Measurements from ENCODE around the gene MTHFR. TPM values are rescaled to one million over a fixed set of nuclear protein-coding genes. Genes with fewer than 3 reads are reported as not detected.
"Not testable (repeated sequence)": the region's sequence is repeated elsewhere in the genome, so short reads cannot be mapped to it uniquely, and the experiment has no call there.

Gene MTHFR
- total RNA-seq, 1 experiment from 2014 or later = 6.0 TPM

DNA sequence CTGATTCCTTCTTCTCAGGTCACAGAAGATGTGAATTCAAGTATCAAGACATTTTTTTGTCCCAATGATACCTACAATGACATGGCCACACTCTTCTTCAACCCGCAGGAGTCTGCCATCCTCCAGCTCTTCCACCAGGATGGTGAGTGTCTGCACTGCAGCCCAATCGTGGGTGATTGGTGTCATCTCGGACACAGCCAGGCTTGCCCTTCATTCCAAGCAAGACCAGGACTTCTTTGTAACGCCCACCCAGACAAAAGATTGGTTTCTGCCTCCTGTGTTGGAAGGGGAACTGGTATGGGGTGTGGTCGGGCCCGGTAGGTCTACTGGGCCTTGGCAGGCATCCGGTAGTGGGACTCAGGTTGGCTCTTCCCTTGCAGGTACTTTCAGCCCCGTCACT is 27.7 kb upstream of the MTHFR start:
- no peak for DNase-seq (ENCODE audit: low spot score)

DNA sequence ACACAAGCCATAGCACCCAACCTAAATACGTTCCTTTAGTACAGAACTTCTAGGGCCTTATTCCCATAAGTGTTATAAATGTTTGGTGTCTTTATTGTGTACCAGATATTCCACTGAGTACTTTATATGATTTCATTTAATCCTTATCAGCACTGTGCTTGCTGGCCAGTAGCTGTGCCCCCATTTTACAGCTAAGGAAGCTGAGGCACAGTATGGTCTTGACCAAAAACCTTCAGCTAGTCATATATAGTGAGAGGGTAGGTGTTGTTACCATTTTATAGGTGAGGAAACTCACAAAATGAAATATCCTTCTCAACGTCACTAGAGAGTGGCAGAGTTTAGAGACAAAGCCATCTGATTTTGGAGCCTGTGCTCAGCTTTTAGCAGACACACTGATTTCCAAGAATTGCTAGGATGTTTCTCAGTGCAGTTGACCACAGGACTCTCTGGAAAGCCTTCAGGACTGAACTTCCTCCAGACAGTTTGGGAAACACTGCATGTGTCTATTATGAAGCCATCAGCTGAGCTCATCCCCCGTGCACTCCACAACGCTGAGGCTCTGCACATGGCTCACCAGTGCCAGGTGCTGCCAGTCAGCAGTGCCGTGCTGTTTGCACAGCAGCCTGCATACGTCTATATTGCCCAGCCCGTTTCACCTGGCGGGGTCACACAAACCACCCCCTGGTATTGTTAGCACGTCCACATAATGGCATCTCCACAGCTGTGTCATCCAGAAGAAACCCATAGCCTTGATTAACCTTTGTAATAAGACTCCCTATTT is 26.4 kb upstream of the MTHFR start:
- no peak for DNase-seq (ENCODE audit: low spot score)

- no peak for DNase-seq (ENCODE audit: low spot score)
These were observed 22.7 kb upstream of the MTHFR start for GRCh38 chr1:11828511-11828910.

GRCh38 chr1:11826946-11827345 is 21.2 kb upstream of the MTHFR start:
- no peak for DNase-seq (ENCODE audit: low spot score)

GRCh38 chr1:11825131-11825530 is 19.4 kb upstream of the MTHFR start:
- DNase-seq (ENCODE audit: low spot score) = no peak

DNA sequence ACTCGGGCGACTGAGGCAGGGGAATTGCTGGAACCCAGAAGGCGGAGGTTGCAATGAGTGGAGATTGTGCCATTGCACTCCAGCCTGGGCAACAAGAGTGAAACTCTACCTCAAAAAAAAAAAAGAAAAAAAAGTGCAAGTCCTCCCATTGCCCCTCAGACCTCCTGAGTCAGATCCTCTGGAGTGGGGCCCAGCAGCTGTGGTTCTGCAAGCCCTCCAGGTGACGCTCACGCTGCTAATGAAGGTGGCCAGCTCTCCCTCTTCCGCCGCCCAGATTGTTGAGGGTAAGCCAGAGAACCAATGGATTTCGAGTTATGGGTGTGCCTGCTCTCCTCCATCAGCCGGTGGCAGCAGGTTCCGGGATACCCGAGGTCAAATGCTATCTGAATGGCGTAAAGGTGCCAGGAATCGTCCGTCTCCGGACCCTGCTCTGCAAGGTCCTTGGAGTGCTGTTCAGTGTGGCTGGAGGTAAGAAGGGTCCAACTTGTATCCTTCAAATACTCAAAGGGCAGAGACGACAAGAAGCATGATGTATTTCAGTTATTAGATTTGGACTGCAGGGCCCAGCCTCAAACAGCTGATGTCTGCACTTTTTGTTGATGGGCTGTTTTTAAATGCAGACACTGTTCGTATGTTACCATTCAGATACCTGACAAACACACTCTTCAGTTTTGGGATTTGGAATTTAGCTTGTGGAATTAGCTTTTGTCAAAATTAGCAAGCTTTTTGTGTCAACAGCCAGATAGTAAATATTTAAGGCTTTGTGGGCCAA is 17.8 kb upstream of the MTHFR start:
- peak; percentile 42 for DNase-seq (ENCODE audit: low spot score)

- DNase-seq (ENCODE audit: low spot score) = no peak
These were observed 16.3 kb upstream of the MTHFR start for GRCh38 chr1:11822091-11822490.

DNA sequence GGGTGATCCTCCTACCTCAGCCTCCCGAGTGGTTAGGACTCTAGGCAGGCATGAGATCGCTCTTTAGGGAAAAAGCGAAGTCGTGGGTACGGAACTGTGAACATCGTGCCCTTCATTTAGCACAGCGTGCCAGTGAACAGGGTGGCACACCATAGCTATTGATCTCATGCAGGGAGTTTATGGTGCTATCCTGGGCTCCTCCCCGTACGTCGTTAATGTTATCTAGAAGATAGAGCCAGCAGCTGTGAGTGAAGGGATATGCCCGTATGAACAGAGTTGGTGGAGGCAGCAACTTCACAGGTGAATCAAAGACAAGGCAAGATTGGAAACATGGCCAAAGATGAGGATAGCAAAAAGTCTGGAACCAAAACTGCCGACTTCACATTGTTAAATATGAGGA is 11.4 kb upstream of the MTHFR start:
- DNase-seq (ENCODE audit: low spot score) = no peak

- DNase-seq (ENCODE audit: low spot score) = no peak
These were observed 7.3 kb upstream of the MTHFR start for GRCh38 chr1:11813021-11813420.

DNA sequence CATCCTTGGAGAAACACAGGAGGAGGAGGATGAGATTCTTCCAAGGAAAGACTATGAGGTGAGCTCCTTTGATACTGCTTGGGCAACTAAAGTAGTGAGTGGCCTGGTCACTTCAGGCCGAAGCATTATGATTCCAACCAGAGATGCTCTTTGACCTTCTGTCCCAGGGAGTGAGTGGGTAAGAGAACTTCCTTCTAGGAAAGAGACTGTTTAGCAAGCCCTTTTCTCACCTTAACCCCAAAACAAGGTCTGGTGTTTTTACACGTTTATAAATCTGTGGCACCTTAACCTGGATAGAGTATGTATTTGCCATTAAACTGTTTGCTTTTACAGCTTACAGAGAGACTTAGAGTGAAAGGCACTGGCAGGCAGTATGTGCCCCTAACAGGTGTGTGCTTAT is 1.4 kb upstream of the MTHFR start:
- DNase-seq (ENCODE audit: low spot score) = no peak

DNA sequence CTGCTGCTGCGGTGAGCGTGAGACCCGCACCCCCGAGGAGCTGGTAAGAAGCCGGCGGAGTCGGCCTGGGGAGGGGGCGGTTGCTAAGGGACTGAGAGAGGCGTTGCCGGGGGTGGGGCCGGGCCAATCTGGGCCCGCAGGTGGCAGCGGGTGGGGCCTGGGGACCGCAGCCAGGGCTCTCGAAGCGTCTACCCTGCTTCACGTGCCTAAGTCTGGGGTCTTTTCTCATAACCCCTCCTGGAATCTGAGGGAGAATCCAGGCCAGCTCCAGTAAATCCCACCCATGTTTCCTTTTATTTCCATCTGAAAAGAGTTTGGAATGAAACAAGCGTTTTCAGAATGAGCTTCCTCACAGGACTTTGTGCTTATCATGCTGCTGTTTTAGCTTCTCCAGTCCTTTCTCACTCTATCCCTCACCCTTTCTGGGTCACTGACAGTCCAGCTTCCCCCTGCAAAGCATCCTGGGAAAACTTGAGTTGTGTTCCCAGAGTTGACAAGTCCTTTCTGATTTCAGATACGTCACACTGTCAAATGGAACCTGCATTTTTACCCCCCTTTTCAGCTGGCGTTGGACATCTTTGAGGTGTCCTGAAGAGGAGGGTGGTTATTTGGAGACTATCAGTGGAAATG is 658 bp upstream of the MTHFR start:
- DNase-seq (ENCODE audit: low spot score) = no peak

DNA sequence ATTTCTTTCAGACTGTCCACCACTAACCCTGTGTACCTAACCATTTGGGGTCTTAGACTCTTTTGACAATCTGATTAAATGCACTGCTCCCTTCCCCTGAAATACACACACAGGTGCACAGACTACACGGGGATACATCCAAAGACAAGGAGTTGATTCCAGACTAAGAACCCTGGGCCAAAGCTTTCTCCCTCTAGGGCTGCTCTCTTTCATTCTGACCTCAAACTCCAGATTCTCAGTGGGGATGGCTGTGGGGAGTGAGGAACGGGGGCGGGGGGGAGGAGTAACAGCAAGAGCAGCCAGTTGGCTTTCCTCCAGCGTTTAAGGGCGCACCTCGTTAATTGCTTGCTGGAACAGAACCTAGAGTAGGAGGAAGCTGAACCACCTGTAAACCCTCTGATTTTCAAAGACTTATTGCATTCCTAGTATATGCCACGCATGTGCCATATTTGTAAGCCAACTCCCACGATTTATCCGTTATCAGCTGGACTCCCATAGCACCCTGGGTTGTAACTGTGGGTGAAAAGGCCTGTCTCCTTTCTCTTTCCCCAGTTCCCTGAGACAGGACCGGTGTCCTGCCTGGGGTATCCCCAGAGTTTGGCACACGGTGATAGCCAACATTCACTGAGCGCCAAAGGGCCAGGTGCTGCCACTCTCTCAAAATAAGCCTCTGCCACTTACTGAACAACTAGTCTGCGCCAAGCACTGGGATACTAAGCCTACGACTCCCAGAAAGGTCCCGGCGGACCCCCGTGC is 920 bp downstream of the MTHFR start:
- DNase-seq (ENCODE audit: low spot score) = peak; percentile 44

GRCh38 chr1:11803924-11804665 is 1.7 kb downstream of the MTHFR start:
- not testable (repeated sequence) for DNase-seq (ENCODE audit: low spot score)

- DNase-seq (ENCODE audit: low spot score) = peak; percentile 82
These were observed 2.5 kb downstream of the MTHFR start for GRCh38 chr1:11802973-11803885.

- DNase-seq (ENCODE audit: low spot score) = no peak
These were observed 3.2 kb downstream of the MTHFR start for GRCh38 chr1:11802616-11802972.

GRCh38 chr1:11800756-11801433 is 4.9 kb downstream of the MTHFR start:
- DNase-seq (ENCODE audit: low spot score) = no peak

GRCh38 chr1:11800391-11800755 is 5.4 kb downstream of the MTHFR start:
- no peak for DNase-seq (ENCODE audit: low spot score)

- no peak for DNase-seq (ENCODE audit: low spot score)
These were observed 5.9 kb downstream of the MTHFR start for GRCh38 chr1:11799896-11800295.

DNA sequence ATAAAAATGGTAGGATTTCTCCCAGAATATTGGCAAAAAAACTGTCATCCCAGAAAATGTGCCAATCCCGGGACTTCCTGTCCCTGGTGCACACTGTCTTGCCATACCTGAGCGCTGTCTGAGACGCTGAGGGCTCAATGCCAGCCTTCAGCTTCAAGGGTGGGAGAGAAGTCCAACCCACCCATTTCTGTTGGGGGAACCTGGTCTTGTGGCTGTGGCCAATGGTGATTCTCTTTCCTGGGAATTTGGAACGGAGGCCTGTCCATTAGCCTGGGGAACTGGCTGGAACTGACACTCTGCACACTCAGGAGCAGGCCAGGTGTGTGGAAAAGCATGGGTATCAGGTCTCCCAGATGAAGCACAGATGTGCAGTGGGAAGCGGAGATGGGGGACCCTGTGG is 6.7 kb downstream of the MTHFR start:
- DNase-seq (ENCODE audit: low spot score) = no peak

Measured in H4 (cell line).